OCI-LY3 (cell line): ENCODE measurements around the gene SLC8A2.

Source experiments
- H2AFZ ChIP-seq: fragments of 200-600, 300-600 bp; shearing (Covaris generic); 2 replicates; pipeline ENCODE4 v1.6.0; 2014; ENCODE audit warnings: antibody characterized with exemption, low read depth, low read length
- H3K27ac ChIP-seq: fragments of 200-600, 300-600 bp; sonication (generic); 2 replicates; pipeline ENCODE4 v1.5.1; 2014; ENCODE audit warnings: mild to moderate bottlenecking, low read length, moderate library complexity, mixed read lengths
- H3K27me3 ChIP-seq: fragments of 200-600, 300-600 bp; sonication (generic); 2 replicates; pipeline ENCODE4 v1.6.1; 2014; ENCODE audit warnings: low read depth, low read length, mixed read lengths
- H3K36me3 ChIP-seq: fragments of 200-600, 300-600 bp; sonication (generic); replicated peaks from 2 replicates; pipeline ENCODE3; 2014; ENCODE audit warnings: low read depth, low read length, mixed read lengths
- H3K4me1 ChIP-seq: fragments of 300-600, 200-600 bp; sonication (generic); 2 replicates; pipeline ENCODE4 v1.6.1; 2014; ENCODE audit warnings: low read length, mixed read lengths
- H3K4me2 ChIP-seq: fragments of 200-600, 300-600 bp; sonication (generic); 2 replicates; pipeline ENCODE4 v1.6.1; 2014; ENCODE audit warnings: low read length, mixed read lengths
- H3K4me3 ChIP-seq: fragments of 300-600, 200-600 bp; sonication (generic); 2 replicates; pipeline ENCODE4 v1.5.1; 2014; ENCODE audit warnings: antibody characterized with exemption, mild to moderate bottlenecking, low read length, moderate library complexity
- H3K79me2 ChIP-seq: fragments of 300-600, 200-600 bp; shearing (Covaris generic); 2 replicates; pipeline ENCODE4 v1.6.1; 2014; ENCODE audit warnings: mild to moderate bottlenecking, low read length, mixed read lengths
- H3K9ac ChIP-seq: fragments of 300-600, 200-600 bp; shearing (Covaris generic); 2 replicates; pipeline ENCODE4 v1.6.0; 2014; ENCODE audit warnings: mild to moderate bottlenecking, low read length, moderate library complexity
- H3K9me3 ChIP-seq: fragments of 200-600, 300-600 bp; shearing (Covaris generic); 2 replicates; pipeline ENCODE4 v1.6.1; 2014; ENCODE audit warnings: low read length, mixed read lengths; ENCODE audit not compliant: insufficient read depth
- H4K20me1 ChIP-seq: fragments of 200-600, 300-600 bp; sonication (generic); 2 replicates; pipeline ENCODE4 v1.6.1; 2016; ENCODE audit warnings: low read length, mixed read lengths; ENCODE audit not compliant: insufficient read depth
- EZH2phosphoT487 ChIP-seq: fragments of 200-600 bp; shearing (Covaris generic); IDR thresholded peaks from 2 replicates; pipeline ENCODE4 v1.6.1; 2018; ENCODE audit warnings: antibody characterized with exemption, mixed run types, low read depth
- TF ChIP-seq, protein P1 (sequence below): fragments of 200-600, 300-600 bp; sonication (generic); IDR thresholded peaks from 2 replicates; pipeline ENCODE4 v1.5.1; 2014; ENCODE audit warnings: antibody characterized with exemption, low read length, low read depth

Gene SLC8A2, protein sequence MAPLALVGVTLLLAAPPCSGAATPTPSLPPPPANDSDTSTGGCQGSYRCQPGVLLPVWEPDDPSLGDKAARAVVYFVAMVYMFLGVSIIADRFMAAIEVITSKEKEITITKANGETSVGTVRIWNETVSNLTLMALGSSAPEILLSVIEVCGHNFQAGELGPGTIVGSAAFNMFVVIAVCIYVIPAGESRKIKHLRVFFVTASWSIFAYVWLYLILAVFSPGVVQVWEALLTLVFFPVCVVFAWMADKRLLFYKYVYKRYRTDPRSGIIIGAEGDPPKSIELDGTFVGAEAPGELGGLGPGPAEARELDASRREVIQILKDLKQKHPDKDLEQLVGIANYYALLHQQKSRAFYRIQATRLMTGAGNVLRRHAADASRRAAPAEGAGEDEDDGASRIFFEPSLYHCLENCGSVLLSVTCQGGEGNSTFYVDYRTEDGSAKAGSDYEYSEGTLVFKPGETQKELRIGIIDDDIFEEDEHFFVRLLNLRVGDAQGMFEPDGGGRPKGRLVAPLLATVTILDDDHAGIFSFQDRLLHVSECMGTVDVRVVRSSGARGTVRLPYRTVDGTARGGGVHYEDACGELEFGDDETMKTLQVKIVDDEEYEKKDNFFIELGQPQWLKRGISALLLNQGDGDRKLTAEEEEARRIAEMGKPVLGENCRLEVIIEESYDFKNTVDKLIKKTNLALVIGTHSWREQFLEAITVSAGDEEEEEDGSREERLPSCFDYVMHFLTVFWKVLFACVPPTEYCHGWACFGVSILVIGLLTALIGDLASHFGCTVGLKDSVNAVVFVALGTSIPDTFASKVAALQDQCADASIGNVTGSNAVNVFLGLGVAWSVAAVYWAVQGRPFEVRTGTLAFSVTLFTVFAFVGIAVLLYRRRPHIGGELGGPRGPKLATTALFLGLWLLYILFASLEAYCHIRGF

DNA sequence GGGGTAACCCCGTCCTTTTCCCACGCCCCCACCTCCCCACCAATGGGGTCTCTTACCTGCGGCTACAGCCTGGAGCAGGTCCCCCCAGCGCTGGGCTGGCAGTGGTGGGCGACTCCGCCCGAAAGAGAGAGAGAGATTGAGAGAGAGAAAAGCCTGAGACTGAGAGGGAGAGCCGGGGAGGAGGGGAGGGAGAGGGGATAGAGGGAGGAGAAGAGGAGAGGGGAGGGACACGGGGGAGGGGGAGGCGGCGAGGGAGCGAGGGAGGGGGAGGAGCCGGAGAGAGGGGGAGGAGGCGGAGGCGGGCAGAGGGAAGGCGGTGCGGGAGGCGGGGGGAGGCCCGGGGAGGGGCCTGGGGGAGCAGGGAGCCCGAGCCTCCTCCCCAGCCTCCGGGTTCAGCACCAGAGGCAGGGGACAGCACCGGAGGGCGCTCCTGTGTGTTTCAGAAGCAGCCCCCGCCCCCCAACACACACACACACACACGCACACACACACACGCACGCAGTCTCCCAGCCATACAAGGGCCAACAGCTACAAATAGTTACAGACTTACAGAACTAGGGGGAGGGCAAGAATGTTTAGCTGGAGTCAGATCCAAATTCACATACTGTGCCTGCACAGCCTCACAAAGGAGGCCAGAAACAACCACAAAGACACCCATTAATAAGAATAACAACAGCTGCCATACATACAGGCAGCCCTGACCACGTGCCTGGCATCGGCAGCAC is at the start of gene SLC8A2:
Gene SLC8A2 (minus strand): TSS at position 161 of the 725 bp plus-strand sequence. CDS start 5,490 bp downstream, outside the sequence.
- Histone ChIP-seq H3K27me3 (peaks cover 43% of the 10 kb centered on the region), H3K9ac (no peak within 1 kb of the TSS), H3K79me2 (no peaks in the 10 kb centered on the region), H3K4me2 (peak within 1 kb of the TSS; percentile 33; the same call in 1 of the 2 replicates), H3K36me3 (no peaks in the 10 kb centered on the region), H3K4me1 (no peaks in the 10 kb centered on the region), H3K9me3 (no peaks in the 10 kb centered on the region), H3K4me3 (no peak within 1 kb of the TSS), H3K27ac (no peak within 1 kb of the TSS), H4K20me1 (no peaks in the 10 kb centered on the region), H2AFZ (no peak within 1 kb of the TSS)
- TF ChIP-seq, protein P1, sequence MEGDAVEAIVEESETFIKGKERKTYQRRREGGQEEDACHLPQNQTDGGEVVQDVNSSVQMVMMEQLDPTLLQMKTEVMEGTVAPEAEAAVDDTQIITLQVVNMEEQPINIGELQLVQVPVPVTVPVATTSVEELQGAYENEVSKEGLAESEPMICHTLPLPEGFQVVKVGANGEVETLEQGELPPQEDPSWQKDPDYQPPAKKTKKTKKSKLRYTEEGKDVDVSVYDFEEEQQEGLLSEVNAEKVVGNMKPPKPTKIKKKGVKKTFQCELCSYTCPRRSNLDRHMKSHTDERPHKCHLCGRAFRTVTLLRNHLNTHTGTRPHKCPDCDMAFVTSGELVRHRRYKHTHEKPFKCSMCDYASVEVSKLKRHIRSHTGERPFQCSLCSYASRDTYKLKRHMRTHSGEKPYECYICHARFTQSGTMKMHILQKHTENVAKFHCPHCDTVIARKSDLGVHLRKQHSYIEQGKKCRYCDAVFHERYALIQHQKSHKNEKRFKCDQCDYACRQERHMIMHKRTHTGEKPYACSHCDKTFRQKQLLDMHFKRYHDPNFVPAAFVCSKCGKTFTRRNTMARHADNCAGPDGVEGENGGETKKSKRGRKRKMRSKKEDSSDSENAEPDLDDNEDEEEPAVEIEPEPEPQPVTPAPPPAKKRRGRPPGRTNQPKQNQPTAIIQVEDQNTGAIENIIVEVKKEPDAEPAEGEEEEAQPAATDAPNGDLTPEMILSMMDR = no peak
- no peak for TF ChIP-seq EZH2phosphoT487

DNA sequence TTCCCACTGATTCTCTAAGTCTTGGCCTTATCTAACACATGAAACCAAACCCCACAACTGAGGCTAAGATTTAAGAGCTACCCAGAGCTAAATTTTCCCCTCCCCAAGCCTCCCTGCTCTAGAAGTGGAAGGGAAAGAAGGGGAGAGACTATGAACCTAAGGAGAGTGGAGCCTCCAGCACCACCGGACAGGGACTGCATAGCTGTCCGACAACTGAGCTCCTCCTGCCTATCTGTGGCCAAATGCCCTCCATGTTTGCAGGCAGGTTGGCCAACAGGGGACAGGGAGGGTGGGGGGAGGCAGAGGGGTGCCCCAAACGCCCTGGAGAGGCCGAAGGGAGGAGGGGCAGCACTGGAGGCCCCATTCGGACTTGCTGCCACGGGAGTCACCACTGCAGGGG is 49.1 kb upstream of the SLC8A2 start:
- Histone ChIP-seq H3K4me3 (no peak overlapping the region), H3K27me3 (peaks cover 65% of the 10 kb centered on the region), H4K20me1 (no peaks in the 10 kb centered on the region), H3K4me1 (peaks cover 27% of the 10 kb centered on the region), H3K36me3 (no peaks in the 10 kb centered on the region), H3K9me3 (no peaks in the 10 kb centered on the region), H3K9ac (no peak overlapping the region), H3K27ac (no peak overlapping the region), H3K4me2 (no peak overlapping the region), H2AFZ (no peak overlapping the region), H3K79me2 (no peaks in the 10 kb centered on the region)
- TF ChIP-seq, protein P1 = no peak
- TF ChIP-seq EZH2phosphoT487 = no peak

DNA sequence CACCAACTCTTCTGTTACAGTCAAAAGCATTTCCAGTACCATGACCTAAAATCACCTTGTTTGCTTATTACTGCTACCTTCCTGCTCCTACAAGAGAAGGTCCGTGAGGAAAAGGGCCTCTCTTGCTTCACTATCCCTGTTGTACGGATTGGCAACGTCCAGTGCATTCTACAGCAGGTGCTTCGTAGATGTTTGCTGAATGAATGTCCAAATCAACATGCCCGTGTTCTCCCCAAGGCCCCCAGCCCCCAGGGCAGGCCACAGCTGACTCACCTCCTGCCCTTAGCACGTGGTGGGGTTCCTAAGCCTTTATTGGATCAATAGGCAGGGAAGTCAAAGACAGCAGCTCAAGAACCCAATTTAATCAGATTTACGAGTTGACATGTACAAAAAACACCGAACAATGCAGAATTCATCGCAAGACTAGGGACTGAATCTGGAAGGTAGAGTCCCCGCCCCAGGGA is 48.7 kb upstream of the SLC8A2 start:
- no peaks in the 10 kb centered on the region for H4K20me1 ChIP-seq
- no peak overlapping the region for H2AFZ ChIP-seq
- no peak overlapping the region for H3K4me3 ChIP-seq
- TF ChIP-seq, protein P1 = no peak
- TF ChIP-seq EZH2phosphoT487 = no peak
- H3K79me2 ChIP-seq = no peaks in the 10 kb centered on the region
- no peaks in the 10 kb centered on the region for H3K36me3 ChIP-seq
- H3K4me2 ChIP-seq = no peak overlapping the region
- no peak overlapping the region for H3K27ac ChIP-seq
- H3K27me3 ChIP-seq = peaks cover 65% of the 10 kb centered on the region
- H3K9me3 ChIP-seq = no peaks in the 10 kb centered on the region
- peaks cover 28% of the 10 kb centered on the region for H3K4me1 ChIP-seq
- no peak overlapping the region for H3K9ac ChIP-seq
